ENCODE measurements around the gene C18orf63. TPM values are rescaled to one million over a fixed set of nuclear protein-coding genes. Genes with fewer than 3 reads are reported as not detected.

Gene C18orf63
- total RNA-seq, 1 experiment from 2014 or later: not detected

DNA sequence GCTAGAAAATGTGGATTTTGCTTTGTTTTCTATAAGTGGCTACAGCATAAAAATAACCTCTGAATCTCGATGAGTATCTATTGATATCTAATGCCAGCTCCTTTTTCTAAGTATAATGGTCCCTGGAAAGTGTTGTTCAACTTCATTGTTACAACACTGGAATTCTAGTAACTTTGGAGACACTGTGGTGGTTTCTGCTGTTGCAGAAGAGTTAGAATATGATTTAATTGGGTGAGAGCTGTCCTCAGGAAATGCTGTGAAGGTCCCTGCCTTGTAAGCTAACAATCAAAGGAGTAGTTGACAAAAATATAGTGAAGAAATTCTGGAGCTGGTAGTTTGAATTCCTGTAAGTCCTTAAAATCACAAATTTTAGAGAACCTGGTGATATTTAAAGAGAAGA, 62.1 kb downstream of the C18orf63 start:
- Histone ChIP-seq H3K27me3 (ENCODE audit: control insufficient read depth, insufficient read depth, low read length) (peaks cover 6% of the 10 kb centered on the region; the same call in 1 of the 2 replicates), H3K4me3 (ENCODE audit: low read depth in 2 of 2, low read length in 2 of 2) (no peak overlapping the region), H3K27ac (ENCODE audit: low read length) (no peak overlapping the region), H3K4me1 (ENCODE audit: control insufficient read depth, insufficient read depth, low read length) (no peaks in the 10 kb centered on the region), H3K9me3 (ENCODE audit: control insufficient read depth, insufficient read depth, low read depth, low read length) (no peaks in the 10 kb centered on the region), H3K36me3 (ENCODE audit: control insufficient read depth, insufficient read depth, low read length) (no peaks in the 10 kb centered on the region)
- in situ Hi-C loops (cut with HindIII; ENCODE audit: low pct_unique_long_range_greater_than_20kb, low sequenced_read_pairs) (no loop called here), intact Hi-C loops (cut with micrococcal nuclease; ENCODE audit: unreplicated experiment) (no loop called here)
- DNase-seq (ENCODE audit: low read depth, low spot score): no peak
- no TSS peak for BruUV-seq (replicated peaks)
- no peak for ATAC-seq
- POLR2A ChIA-PET: interaction anchor here (0.6 to 0.8 kb wide), 2 partner anchors 11 to 143 kb away, joined by 3 to 6 read pairs; no protein-coding TSS in a partner anchor
- TF ChIP-seq SIN3A (IDR thresholded peaks at IDR 0.05; ENCODE audit: borderline replicate concordance, insufficient read depth, low read depth, low read length): no peak
- TF ChIP-seq, protein P1, sequence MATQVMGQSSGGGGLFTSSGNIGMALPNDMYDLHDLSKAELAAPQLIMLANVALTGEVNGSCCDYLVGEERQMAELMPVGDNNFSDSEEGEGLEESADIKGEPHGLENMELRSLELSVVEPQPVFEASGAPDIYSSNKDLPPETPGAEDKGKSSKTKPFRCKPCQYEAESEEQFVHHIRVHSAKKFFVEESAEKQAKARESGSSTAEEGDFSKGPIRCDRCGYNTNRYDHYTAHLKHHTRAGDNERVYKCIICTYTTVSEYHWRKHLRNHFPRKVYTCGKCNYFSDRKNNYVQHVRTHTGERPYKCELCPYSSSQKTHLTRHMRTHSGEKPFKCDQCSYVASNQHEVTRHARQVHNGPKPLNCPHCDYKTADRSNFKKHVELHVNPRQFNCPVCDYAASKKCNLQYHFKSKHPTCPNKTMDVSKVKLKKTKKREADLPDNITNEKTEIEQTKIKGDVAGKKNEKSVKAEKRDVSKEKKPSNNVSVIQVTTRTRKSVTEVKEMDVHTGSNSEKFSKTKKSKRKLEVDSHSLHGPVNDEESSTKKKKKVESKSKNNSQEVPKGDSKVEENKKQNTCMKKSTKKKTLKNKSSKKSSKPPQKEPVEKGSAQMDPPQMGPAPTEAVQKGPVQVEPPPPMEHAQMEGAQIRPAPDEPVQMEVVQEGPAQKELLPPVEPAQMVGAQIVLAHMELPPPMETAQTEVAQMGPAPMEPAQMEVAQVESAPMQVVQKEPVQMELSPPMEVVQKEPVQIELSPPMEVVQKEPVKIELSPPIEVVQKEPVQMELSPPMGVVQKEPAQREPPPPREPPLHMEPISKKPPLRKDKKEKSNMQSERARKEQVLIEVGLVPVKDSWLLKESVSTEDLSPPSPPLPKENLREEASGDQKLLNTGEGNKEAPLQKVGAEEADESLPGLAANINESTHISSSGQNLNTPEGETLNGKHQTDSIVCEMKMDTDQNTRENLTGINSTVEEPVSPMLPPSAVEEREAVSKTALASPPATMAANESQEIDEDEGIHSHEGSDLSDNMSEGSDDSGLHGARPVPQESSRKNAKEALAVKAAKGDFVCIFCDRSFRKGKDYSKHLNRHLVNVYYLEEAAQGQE (IDR thresholded peaks at IDR 0.05; ENCODE audit: insufficient read depth in 1 of 2, low read depth in 2 of 2, low read length in 1 of 2): no peak
- TF ChIP-seq POLR2AphosphoS5 (IDR thresholded peaks at IDR 0.05; ENCODE audit: low read depth, low read length): no peak
- TF ChIP-seq, protein P2, sequence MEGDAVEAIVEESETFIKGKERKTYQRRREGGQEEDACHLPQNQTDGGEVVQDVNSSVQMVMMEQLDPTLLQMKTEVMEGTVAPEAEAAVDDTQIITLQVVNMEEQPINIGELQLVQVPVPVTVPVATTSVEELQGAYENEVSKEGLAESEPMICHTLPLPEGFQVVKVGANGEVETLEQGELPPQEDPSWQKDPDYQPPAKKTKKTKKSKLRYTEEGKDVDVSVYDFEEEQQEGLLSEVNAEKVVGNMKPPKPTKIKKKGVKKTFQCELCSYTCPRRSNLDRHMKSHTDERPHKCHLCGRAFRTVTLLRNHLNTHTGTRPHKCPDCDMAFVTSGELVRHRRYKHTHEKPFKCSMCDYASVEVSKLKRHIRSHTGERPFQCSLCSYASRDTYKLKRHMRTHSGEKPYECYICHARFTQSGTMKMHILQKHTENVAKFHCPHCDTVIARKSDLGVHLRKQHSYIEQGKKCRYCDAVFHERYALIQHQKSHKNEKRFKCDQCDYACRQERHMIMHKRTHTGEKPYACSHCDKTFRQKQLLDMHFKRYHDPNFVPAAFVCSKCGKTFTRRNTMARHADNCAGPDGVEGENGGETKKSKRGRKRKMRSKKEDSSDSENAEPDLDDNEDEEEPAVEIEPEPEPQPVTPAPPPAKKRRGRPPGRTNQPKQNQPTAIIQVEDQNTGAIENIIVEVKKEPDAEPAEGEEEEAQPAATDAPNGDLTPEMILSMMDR (IDR thresholded peaks at IDR 0.05): no peak
- TF ChIP-seq TCF7L2 (IDR thresholded peaks at IDR 0.05; ENCODE audit: low read depth, low read length): no peak
- CTCF ChIA-PET: no interaction called here

DNA sequence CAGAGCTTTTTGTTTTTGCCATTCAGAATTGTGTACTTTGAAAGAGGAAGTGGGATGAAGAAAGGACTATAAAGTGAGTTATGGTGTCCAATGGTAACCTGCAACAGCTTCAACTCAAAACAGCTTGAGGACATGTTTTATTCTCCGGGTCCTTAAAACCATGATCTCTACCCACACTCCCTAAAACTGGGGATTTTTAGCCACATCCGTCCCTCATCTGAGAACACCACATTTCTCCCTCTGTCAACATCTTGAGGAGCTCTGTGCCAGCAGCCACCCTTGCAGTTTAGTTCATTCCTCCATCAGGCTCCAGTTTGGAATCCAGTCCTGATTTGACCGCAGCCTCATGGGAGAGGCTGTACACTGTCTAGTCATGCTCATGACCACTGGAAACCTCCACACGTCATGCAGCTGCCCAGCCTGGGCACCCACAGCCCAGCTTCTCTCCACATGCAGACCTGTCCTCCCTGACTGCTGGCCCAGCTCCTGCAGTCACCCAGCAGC, 62.6 kb downstream of the C18orf63 start:
- POLR2A ChIA-PET: interaction anchor here (0.8 kb wide), 1 partner anchor 11 kb away, joined by 3 read pairs; no protein-coding TSS in a partner anchor
- TF ChIP-seq SIN3A (IDR thresholded peaks at IDR 0.05; ENCODE audit: borderline replicate concordance, insufficient read depth, low read depth, low read length) (no peak), POLR2AphosphoS5 (IDR thresholded peaks at IDR 0.05; ENCODE audit: low read depth, low read length) (no peak), TCF7L2 (IDR thresholded peaks at IDR 0.05; ENCODE audit: low read depth, low read length) (no peak)
- TF ChIP-seq, protein P2 (IDR thresholded peaks at IDR 0.05): no peak
- TF ChIP-seq, protein P1 (IDR thresholded peaks at IDR 0.05; ENCODE audit: insufficient read depth in 1 of 2, low read depth in 2 of 2, low read length in 1 of 2): no peak
- H3K4me1 ChIP-seq (ENCODE audit: control insufficient read depth, insufficient read depth, low read length): no peaks in the 10 kb centered on the region
- ATAC-seq (no peak), DNase-seq (ENCODE audit: low read depth, low spot score) (no peak)
- intact Hi-C loops (cut with micrococcal nuclease; ENCODE audit: unreplicated experiment) (no loop called here), in situ Hi-C loops (cut with HindIII; ENCODE audit: low pct_unique_long_range_greater_than_20kb, low sequenced_read_pairs) (no loop called here)
- CTCF ChIA-PET: no interaction called here
- no peaks in the 10 kb centered on the region for H3K36me3 ChIP-seq (ENCODE audit: control insufficient read depth, insufficient read depth, low read length)
- peaks cover 6% of the 10 kb centered on the region; the same call in 1 of the 2 replicates for H3K27me3 ChIP-seq (ENCODE audit: control insufficient read depth, insufficient read depth, low read length)
- H3K4me3 ChIP-seq (ENCODE audit: low read depth in 2 of 2, low read length in 2 of 2): no peak overlapping the region
- no peak overlapping the region for H3K27ac ChIP-seq (ENCODE audit: low read length)
- no peaks in the 10 kb centered on the region for H3K9me3 ChIP-seq (ENCODE audit: control insufficient read depth, insufficient read depth, low read depth, low read length)
- BruUV-seq (replicated peaks): no TSS peak

All from Panc1 (cell line).